ENCODE data around the gene MUC21. TPM values are rescaled to one million over a fixed set of nuclear protein-coding genes. Genes with fewer than 3 reads are reported as not detected.

Gene MUC21
- polyA plus RNA-seq, 3 donors, result not detected

- Histone ChIP-seq H3K27me3 (ENCODE audit: control insufficient read depth in 2 of 2, insufficient read depth in 2 of 2, low read length in 2 of 2) (peaks cover 7 to 16% of the 10 kb centered on the region in 2 donors), H2AFZ (ENCODE audit: insufficient read depth, low read depth, low read length, poor library complexity, severe bottlenecking) (no peak overlapping the region), H3K9ac (ENCODE audit: insufficient read depth, low read length, poor library complexity, severe bottlenecking) (no peak overlapping the region), H3K4me1 (ENCODE audit: control insufficient read depth in 1 of 2, insufficient read depth in 2 of 2, low read length in 2 of 2) (no peaks in the 10 kb centered on the region), H3K4me3 (replicated peaks in 1 of 3; ENCODE audit: low read depth in 2 of 3, low read length in 3 of 3) (no peak overlapping the region), H3K27ac (ENCODE audit: low read depth in 1 of 2, low read length in 2 of 2) (no peak overlapping the region), H3K79me2 (ENCODE audit: insufficient read depth, low read length) (no peaks in the 10 kb centered on the region), H4K20me1 (ENCODE audit: insufficient read depth, low read length) (no peaks in the 10 kb centered on the region), H3K4me2 (replicated peaks; ENCODE audit: extremely low read depth, low read length, poor library complexity, severe bottlenecking) (no peak overlapping the region), H3K9me3 (replicated peaks in 1 of 2; ENCODE audit: control insufficient read depth in 1 of 2, insufficient read depth in 1 of 2, low read length in 2 of 2) (no peaks in the 10 kb centered on the region), H3K36me3 (replicated peaks in 1 of 2; ENCODE audit: control insufficient read depth in 1 of 2, insufficient read depth in 2 of 2, low read length in 2 of 2) (no peaks in the 10 kb centered on the region)
- WGBS (ENCODE audit: insufficient coverage), result 86% methylated on average over 1 of the region's 3 CpGs
- no peaks in the 10 kb centered on the region for H3K36me3 Mint-ChIP-seq
- no peak for DNase-seq
- intact Hi-C loops (cut with micrococcal nuclease), result no loop called here
- H3K4me3 Mint-ChIP-seq, result no peak overlapping the region
- H3K27ac Mint-ChIP-seq, result no peak overlapping the region
- peaks cover 26 to 44% (median 34%) of the 10 kb centered on the region in 3 donors for H3K27me3 Mint-ChIP-seq (ENCODE audit: low read depth in 3 of 3)
- H3K9me3 Mint-ChIP-seq, result peaks cover 0 to 2% (median 0%) of the 10 kb centered on the region in 7 donors
- H3K4me1 Mint-ChIP-seq, result peaks cover 16% of the 10 kb centered on the region
- TF ChIP-seq CTCF (IDR thresholded peaks at IDR 0.05), result no peak
Observed at GRCh38 chr6:30939473-30939872, 44.0 kb upstream of the MUC21 start.

GRCh38 chr6:30940361-30940986 lies 43.0 kb upstream of the MUC21 start, which contains the start of gene MUCL3:
Gene MUCL3, plus strand, starts transcription at chr6:30940973. Its CDS starts 27 bp downstream, at chr6:30941000.
- intact Hi-C loops (cut with micrococcal nuclease), result no loop called here
- no peak within 1 kb of the TSS for H2AFZ ChIP-seq (ENCODE audit: insufficient read depth, low read depth, low read length, poor library complexity, severe bottlenecking)
- H3K27ac Mint-ChIP-seq, result peak within 1 kb of the TSS in 1 of 7 donors; percentile 14
- no peak within 1 kb of the TSS for H3K27ac ChIP-seq (ENCODE audit: low read depth in 1 of 2, low read length in 2 of 2)
- H3K9me3 ChIP-seq (replicated peaks in 1 of 2; ENCODE audit: control insufficient read depth in 1 of 2, insufficient read depth in 1 of 2, low read length in 2 of 2), result no peaks in the 10 kb centered on the region
- no peak for DNase-seq
- H3K4me2 ChIP-seq (replicated peaks; ENCODE audit: extremely low read depth, low read length, poor library complexity, severe bottlenecking), result no peak within 1 kb of the TSS
- H3K79me2 ChIP-seq (ENCODE audit: insufficient read depth, low read length), result no peaks in the 10 kb centered on the region
- H3K36me3 ChIP-seq (replicated peaks in 1 of 2; ENCODE audit: control insufficient read depth in 1 of 2, insufficient read depth in 2 of 2, low read length in 2 of 2), result no peaks in the 10 kb centered on the region
- H3K27me3 Mint-ChIP-seq (ENCODE audit: low read depth in 3 of 3), result peaks cover 24 to 46% (median 34%) of the 10 kb centered on the region in 3 donors
- no peaks in the 10 kb centered on the region for H3K4me1 ChIP-seq (ENCODE audit: control insufficient read depth in 1 of 2, insufficient read depth in 2 of 2, low read length in 2 of 2)
- peaks cover 0 to 2% (median 0%) of the 10 kb centered on the region in 7 donors for H3K9me3 Mint-ChIP-seq
- H3K4me3 Mint-ChIP-seq, result no peak within 1 kb of the TSS
- H3K4me3 ChIP-seq (replicated peaks in 1 of 3; ENCODE audit: low read depth in 2 of 3, low read length in 3 of 3), result no peak within 1 kb of the TSS
- no peak within 1 kb of the TSS for H3K9ac ChIP-seq (ENCODE audit: insufficient read depth, low read length, poor library complexity, severe bottlenecking)
- peaks cover 9% of the 10 kb centered on the region for H3K4me1 Mint-ChIP-seq
- no peaks in the 10 kb centered on the region for H3K36me3 Mint-ChIP-seq
- no peak for TF ChIP-seq CTCF (IDR thresholded peaks at IDR 0.05)
- peaks cover 7 to 16% of the 10 kb centered on the region in 2 donors for H3K27me3 ChIP-seq (ENCODE audit: control insufficient read depth in 2 of 2, insufficient read depth in 2 of 2, low read length in 2 of 2)
- no peaks in the 10 kb centered on the region for H4K20me1 ChIP-seq (ENCODE audit: insufficient read depth, low read length)
- 88% methylated on average over 5 of the region's 16 CpGs for WGBS (ENCODE audit: insufficient coverage)
